ENCODE data around the gene THRB. TPM values are rescaled to one million over a fixed set of nuclear protein-coding genes. Genes with fewer than 3 reads are reported as not detected.

Gene THRB
- total and polyA plus RNA-seq, 2 experiments from 2014 or later, result 0.49 to 0.57 TPM

DNA sequence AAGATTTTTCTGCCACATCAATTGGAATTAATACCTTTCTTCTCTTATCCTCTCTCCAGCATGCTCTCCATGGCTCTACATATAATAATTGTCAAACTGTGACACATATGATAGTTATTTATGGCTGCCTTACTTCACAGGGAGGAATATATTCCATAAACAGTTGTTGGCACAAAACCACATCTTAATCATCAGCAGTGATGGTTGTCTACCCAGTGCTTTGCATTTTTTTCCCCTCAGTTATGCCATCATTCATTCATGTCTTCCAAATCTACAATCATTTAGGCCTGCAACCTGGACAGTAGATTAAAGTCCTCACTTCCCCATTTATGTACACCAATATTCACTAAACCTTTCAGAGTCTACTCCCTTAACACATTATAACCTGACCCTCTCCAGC lies 107.7 kb downstream of the THRB start:
- no peaks in the 10 kb centered on the region for H3K36me3 ChIP-seq
- H3K4me1 ChIP-seq (ENCODE audit: low read depth), result no peaks in the 10 kb centered on the region
- H3K27me3 ChIP-seq, result no peaks in the 10 kb centered on the region
- H3K27ac ChIP-seq, result no peak overlapping the region
- H3K9me3 ChIP-seq (ENCODE audit: low read depth), result no peaks in the 10 kb centered on the region
- DNase-seq (ENCODE audit: low read depth in 1 of 2, low spot score in 1 of 2), result peak in 1 of 2 donors; percentile 5
- TF ChIP-seq, protein P1, sequence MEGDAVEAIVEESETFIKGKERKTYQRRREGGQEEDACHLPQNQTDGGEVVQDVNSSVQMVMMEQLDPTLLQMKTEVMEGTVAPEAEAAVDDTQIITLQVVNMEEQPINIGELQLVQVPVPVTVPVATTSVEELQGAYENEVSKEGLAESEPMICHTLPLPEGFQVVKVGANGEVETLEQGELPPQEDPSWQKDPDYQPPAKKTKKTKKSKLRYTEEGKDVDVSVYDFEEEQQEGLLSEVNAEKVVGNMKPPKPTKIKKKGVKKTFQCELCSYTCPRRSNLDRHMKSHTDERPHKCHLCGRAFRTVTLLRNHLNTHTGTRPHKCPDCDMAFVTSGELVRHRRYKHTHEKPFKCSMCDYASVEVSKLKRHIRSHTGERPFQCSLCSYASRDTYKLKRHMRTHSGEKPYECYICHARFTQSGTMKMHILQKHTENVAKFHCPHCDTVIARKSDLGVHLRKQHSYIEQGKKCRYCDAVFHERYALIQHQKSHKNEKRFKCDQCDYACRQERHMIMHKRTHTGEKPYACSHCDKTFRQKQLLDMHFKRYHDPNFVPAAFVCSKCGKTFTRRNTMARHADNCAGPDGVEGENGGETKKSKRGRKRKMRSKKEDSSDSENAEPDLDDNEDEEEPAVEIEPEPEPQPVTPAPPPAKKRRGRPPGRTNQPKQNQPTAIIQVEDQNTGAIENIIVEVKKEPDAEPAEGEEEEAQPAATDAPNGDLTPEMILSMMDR (IDR thresholded peaks at IDR 0.05; ENCODE audit: low read depth, low read length), result no peak
- H3K4me3 ChIP-seq, result no peak overlapping the region

DNA sequence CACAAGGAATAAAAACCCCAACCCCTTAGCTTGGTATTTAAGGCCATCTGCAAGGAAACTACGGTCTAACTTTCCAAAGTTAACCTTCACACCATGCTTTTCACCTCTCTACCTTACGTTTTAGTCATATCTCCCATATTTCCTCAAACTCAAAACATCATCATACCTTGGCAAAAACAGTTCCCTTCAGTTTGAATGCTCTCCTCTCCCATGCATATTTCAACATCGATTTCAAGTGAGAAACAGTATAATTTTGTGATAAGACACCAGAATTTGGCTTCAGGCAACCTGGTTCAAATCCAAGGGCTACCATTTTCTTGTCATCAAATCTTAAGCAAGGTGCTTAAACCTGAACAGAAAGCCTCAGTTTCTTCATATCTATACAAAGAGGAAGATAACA lies 108.2 kb downstream of the THRB start:
- Histone ChIP-seq H3K4me3 (no peak overlapping the region), H3K27me3 (no peaks in the 10 kb centered on the region), H3K36me3 (no peaks in the 10 kb centered on the region), H3K9me3 (ENCODE audit: low read depth) (no peaks in the 10 kb centered on the region), H3K27ac (no peak overlapping the region), H3K4me1 (ENCODE audit: low read depth) (no peaks in the 10 kb centered on the region)
- no peak for DNase-seq (ENCODE audit: low read depth in 1 of 2, low spot score in 1 of 2)
- TF ChIP-seq, protein P1 (IDR thresholded peaks at IDR 0.05; ENCODE audit: low read depth, low read length), result no peak

DNA sequence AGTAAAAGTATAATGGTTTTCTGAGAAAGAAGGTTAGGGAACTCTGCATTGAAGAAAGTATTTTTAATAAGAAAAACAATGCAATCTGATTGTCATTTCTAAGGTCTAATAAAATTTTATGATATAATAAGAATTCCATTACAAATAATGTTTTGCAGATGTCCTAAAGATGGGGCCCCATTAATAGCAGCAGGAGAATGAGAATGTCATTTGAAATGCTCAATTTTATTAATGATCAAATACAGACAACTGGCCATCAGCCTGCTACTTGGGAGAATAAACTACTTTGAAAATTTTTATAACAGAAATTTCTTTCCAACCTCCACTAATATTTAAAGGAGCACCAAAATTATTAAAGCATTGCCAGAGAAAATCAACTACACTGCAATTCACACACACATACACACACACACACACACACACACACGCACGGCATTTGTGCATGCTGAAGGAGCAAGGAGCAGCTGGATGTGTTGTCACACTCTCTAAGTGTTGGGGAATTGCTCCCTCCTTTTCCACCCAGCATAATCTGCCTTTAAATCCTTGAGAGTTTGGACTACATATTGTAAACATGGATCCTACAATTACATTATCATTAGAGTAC lies 109.5 kb downstream of the THRB start:
- no peaks in the 10 kb centered on the region for H3K27me3 ChIP-seq
- H3K4me1 ChIP-seq (ENCODE audit: low read depth), result no peaks in the 10 kb centered on the region
- no peak overlapping the region for H3K27ac ChIP-seq
- no peak for DNase-seq (ENCODE audit: low read depth in 1 of 2, low spot score in 1 of 2)
- no peaks in the 10 kb centered on the region for H3K36me3 ChIP-seq
- no peaks in the 10 kb centered on the region for H3K9me3 ChIP-seq (ENCODE audit: low read depth)
- no peak overlapping the region for H3K4me3 ChIP-seq
- TF ChIP-seq, protein P1 (IDR thresholded peaks at IDR 0.05; ENCODE audit: low read depth, low read length), result no peak

DNA sequence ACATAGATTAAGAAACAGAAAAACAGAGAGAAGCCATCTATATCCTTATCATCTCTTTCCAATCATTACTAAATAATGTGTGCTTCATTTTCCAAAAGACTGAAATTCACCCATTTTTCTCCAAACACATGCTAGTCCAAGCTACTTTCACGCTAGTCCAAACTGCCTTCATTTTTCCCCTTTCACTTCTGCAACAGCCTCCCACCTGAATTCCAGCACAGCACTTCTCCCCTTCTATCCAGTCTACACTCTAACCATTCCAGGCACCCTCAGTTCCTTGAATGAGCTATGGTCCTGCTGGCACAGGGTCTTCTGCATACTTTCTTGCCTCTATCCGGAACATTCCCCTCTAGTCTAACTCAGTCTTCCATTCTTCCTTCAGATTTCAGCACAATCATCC lies 112.0 kb downstream of the THRB start:
- no peak overlapping the region for H3K4me3 ChIP-seq
- DNase-seq (ENCODE audit: low read depth in 1 of 2, low spot score in 1 of 2), result no peak
- TF ChIP-seq, protein P1 (IDR thresholded peaks at IDR 0.05; ENCODE audit: low read depth, low read length), result no peak
- no peaks in the 10 kb centered on the region for H3K36me3 ChIP-seq
- H3K4me1 ChIP-seq (ENCODE audit: low read depth), result no peaks in the 10 kb centered on the region
- H3K27ac ChIP-seq, result no peak overlapping the region
- H3K9me3 ChIP-seq (ENCODE audit: low read depth), result no peaks in the 10 kb centered on the region
- no peaks in the 10 kb centered on the region for H3K27me3 ChIP-seq

DNA sequence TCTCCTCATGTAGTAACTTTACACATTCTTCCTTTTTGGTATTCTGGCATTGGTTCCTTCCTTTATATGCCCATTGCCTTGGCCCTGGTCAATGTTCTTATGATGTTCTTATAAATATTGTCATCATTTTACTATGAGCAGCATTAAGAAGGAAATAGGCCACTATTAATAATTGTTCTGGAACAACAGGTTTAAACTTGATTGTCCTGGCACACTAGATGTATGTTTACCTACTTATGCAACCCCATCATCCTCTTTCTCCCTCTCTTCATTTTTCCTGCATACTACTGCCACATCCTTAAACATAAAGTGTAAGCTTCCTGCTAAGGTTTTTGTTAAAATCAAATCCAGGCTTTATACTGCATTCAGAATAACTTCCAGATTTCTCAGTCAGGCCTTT lies 114.7 kb downstream of the THRB start:
- H3K4me1 ChIP-seq (ENCODE audit: low read depth), result peaks cover 8% of the 10 kb centered on the region
- no peak overlapping the region for H3K4me3 ChIP-seq
- no peaks in the 10 kb centered on the region for H3K36me3 ChIP-seq
- DNase-seq (ENCODE audit: low read depth in 1 of 2, low spot score in 1 of 2), result no peak
- no peak overlapping the region for H3K27ac ChIP-seq
- H3K9me3 ChIP-seq (ENCODE audit: low read depth), result no peaks in the 10 kb centered on the region
- TF ChIP-seq, protein P1 (IDR thresholded peaks at IDR 0.05; ENCODE audit: low read depth, low read length), result no peak
- H3K27me3 ChIP-seq, result no peaks in the 10 kb centered on the region
